ENCODE results near the gene MAT2B. TPM values are rescaled to one million over a fixed set of nuclear protein-coding genes. Genes with fewer than 3 reads are reported as not detected.
A peak's percentile ranks its signal among the peaks of the same experiment; 100 is the strongest.

MAT2B gene
- total RNA-seq: 46.3 and 64.7 TPM in 2 replicates

DNA sequence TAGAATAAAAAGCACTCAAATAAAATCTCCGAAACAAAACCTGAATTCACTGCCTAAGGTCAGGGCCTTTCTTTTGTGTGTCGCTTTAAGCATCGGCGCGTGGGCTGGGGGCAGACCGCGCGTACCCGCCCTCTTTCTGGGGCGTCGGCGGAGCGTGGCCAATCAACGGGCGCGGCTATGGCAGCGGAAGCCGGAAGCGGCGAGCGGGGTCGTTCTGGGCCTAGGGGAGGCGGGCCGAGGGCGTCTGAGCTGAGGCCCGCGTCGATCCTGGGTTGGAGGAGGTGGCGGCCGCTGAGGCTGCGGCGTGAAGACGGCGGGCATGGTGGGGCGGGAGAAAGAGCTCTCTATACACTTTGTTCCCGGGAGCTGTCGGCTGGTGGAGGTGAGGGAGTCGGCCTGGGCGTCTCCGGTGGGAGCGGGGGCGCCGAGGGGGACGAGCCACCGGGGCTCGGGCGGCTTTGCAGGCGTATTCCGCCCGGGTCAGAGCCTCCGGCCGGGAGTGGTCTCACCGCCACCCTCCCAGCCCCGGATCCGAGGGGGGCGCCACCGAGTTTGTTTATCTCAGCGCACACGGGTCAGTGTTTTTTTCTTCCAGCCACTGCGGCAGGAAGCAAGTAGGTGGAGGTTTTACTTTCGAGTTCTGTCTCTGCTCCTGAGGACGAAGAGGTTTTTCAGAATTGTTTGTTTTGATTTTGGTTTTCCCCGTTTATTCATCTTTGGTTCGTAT, at the start of gene MAT2B:
TSS of gene MAT2B (plus strand) at position 252 of the 727 bp plus-strand sequence. CDS start at position 320, 68 bp downstream.
- peak within 1 kb of the TSS; percentile 69 for H3K4me3 ChIP-seq (ENCODE audit: low read depth, low read length)
- peak; percentile 55 for DNase-seq (ENCODE audit: low read depth)
- TF ChIP-seq, protein P1, sequence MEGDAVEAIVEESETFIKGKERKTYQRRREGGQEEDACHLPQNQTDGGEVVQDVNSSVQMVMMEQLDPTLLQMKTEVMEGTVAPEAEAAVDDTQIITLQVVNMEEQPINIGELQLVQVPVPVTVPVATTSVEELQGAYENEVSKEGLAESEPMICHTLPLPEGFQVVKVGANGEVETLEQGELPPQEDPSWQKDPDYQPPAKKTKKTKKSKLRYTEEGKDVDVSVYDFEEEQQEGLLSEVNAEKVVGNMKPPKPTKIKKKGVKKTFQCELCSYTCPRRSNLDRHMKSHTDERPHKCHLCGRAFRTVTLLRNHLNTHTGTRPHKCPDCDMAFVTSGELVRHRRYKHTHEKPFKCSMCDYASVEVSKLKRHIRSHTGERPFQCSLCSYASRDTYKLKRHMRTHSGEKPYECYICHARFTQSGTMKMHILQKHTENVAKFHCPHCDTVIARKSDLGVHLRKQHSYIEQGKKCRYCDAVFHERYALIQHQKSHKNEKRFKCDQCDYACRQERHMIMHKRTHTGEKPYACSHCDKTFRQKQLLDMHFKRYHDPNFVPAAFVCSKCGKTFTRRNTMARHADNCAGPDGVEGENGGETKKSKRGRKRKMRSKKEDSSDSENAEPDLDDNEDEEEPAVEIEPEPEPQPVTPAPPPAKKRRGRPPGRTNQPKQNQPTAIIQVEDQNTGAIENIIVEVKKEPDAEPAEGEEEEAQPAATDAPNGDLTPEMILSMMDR (conservative IDR thresholded peaks at IDR 0.05; ENCODE audit: low read depth, low read length): peak; percentile 50

- H3K4me3 ChIP-seq (ENCODE audit: low read depth, low read length): no peak overlapping the region
- DNase-seq (ENCODE audit: low read depth): no peak
- TF ChIP-seq, protein P1 (conservative IDR thresholded peaks at IDR 0.05; ENCODE audit: low read depth, low read length): no peak
Measured at GRCh38 chr5:163456029-163456589, 49.3 kb upstream of the MAT2B start.

GRCh38 chr5:163456840-163457239, 48.6 kb upstream of the MAT2B start:
- H3K4me3 ChIP-seq (ENCODE audit: low read depth, low read length): no peak overlapping the region
- TF ChIP-seq, protein P1 (conservative IDR thresholded peaks at IDR 0.05; ENCODE audit: low read depth, low read length): no peak
- DNase-seq (ENCODE audit: low read depth): no peak

DNA sequence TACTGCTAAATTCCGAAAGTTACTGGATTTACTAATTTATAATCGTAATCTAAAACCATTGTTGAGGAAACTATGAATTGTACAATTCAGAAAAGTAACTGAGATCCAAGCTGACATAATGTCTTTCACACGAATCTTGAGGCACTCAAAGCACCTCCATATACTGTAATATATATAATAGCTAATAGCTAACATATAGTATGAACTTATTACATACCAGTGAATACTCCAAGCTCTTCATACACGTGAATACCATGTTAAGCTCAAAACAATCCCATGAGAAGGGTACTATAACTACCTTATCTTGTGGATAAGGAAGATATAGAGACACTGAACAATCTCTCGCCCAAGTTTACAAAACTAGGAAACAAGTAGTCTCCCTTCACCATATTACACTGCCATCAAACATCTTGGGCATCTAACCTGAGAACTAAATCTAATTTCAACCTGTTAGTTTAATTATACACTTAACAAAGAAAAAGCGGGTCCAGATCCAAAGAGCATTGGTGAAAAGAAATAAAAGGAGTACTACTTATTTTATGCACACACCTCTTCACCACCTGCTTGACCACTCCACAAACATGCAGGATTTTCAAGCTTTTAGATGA, 46.5 kb upstream of the MAT2B start:
- DNase-seq (ENCODE audit: low read depth): no peak
- TF ChIP-seq, protein P1 (conservative IDR thresholded peaks at IDR 0.05; ENCODE audit: low read depth, low read length): no peak

GRCh38 chr5:163459462-163459818, 46.0 kb upstream of the MAT2B start:
- no peak for DNase-seq (ENCODE audit: low read depth)
- TF ChIP-seq, protein P1 (conservative IDR thresholded peaks at IDR 0.05; ENCODE audit: low read depth, low read length): no peak
- peak overlapping the region; percentile 76 for H3K4me3 ChIP-seq (ENCODE audit: low read depth, low read length)

More for the DNA sequence above, 46.5 kb upstream of the MAT2B start:
- H3K4me3 ChIP-seq (ENCODE audit: low read depth, low read length): peak overlapping the region; percentile 76

DNA sequence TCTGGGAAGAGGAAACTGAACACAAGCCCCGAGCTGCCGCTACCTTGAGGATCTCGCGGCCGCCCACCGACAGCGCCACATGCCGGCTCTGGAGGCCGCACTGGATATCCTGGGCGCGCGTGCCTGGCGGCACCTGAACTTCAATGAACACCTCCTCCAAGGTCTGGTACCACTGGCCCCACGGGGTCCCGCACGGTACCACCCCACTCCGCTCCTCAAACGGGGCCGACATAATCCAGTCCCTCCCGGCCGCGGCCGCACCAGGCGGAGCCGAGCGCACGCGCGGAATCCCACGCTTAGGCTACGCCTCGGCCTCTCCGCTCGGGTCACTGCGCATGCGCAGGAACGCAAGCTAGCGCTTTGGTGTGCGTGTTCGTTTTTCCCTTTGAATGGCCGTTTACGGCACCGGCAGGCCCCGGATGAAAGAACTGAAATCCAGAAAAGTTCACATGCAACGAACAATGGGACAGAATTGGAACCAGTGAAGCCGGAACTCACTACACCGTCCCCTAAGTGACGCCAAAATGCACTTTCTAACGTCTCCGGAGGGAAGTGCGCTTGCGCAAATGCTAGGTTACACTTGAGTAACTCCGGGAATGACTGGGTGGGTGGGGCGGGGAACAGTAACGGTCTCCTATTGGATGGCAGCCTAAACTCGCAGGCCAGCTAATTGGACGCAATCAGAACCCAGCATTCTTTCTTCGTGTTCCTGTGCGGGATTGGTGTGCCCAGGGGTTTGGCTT, 45.4 kb upstream of the MAT2B start, which contains the start of gene NUDCD2:
TSS of gene NUDCD2 (minus strand) at position 284 of the 743 bp plus-strand sequence. CDS start at position 232, 52 bp downstream.
- DNase-seq (ENCODE audit: low read depth): peak; percentile 93
- TF ChIP-seq, protein P1 (conservative IDR thresholded peaks at IDR 0.05; ENCODE audit: low read depth, low read length): peak; percentile 12
- peak within 1 kb of the TSS; percentile 76 for H3K4me3 ChIP-seq (ENCODE audit: low read depth, low read length)
